Activated CD4-positive, alpha-beta memory T cell treated with anti-CD3 and anti-CD28 coated beads, Interleukin-2, amount 10 ng/mL, durations not matched to agents 7 days and 5 days (primary cell): ENCODE data around the gene TMEM147. TPM values are rescaled to one million over a fixed set of nuclear protein-coding genes. Genes with fewer than 3 reads are reported as not detected.

Source experiments
- CTCF ChIA-PET: fragments of 350-600 bp; sonication (Branson Sonifier 250); formaldehyde crosslinking; loops from one replicate; lab custom pipeline; 2021; ENCODE audit warnings: antibody characterized with exemption, inconsistent platforms; lab: Charles Lee
- POLR2A ChIA-PET: fragments of 350-600 bp; sonication (Branson Sonifier 250); formaldehyde crosslinking; loops from one replicate; lab custom pipeline; 2021; ENCODE audit warnings: antibody characterized with exemption; lab: Charles Lee
- DNase-seq: peaks from one replicate; pipeline ENCODE4 v3.0.0-alpha.2; 2020
- H3K27ac Mint-ChIP-seq: one replicate; pipeline ENCODE4 v1.8.0; 2021; ENCODE audit warnings: mild to moderate bottlenecking, mixed read lengths
- H3K27me3 Mint-ChIP-seq: one replicate; pipeline ENCODE4 v1.8.0; 2021; ENCODE audit warnings: mixed read lengths
- H3K36me3 Mint-ChIP-seq: one replicate; pipeline ENCODE4 v1.8.0; 2021; ENCODE audit warnings: low read depth, mixed read lengths
- H3K4me1 Mint-ChIP-seq: one replicate; pipeline ENCODE4 v1.8.0; 2021; ENCODE audit warnings: mixed read lengths
- H3K4me3 Mint-ChIP-seq: one replicate; pipeline ENCODE4 v1.8.0; 2021; ENCODE audit warnings: mild to moderate bottlenecking, mixed read lengths
- H3K9me3 Mint-ChIP-seq: one replicate; pipeline ENCODE4 v1.8.0; 2021; ENCODE audit warnings: mixed read lengths
- total RNA-seq, 2 experiments: library from RNA; stranded (reverse); gene quantifications; one replicate each; pipeline ENCODE4 v1.2.3, GENCODE V29; 2021

The TMEM147 gene
- total RNA-seq, 2 experiments from 2014 or later = 39.6 to 47.4 TPM

DNA sequence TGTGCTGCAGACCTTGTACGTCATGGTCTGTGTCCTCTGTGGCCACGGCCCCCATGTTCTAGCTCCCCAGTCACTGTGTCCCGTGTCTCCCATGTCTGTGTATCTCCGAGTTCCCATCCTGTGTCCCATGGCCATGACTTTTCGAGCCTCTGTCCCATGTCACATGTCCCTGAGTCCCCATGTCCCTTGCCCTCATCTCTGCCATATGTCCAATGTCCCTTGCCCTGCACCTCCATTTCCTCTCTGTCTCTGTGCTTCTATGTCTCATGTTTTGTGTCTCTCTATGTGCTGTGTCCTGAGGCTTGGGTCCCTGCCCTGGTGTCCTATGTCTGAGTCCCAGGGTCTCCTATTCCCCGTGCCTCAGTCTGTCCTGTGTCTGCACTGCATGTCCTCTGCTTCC lies 16.0 kb downstream of the TMEM147 start:
- ChIA-PET CTCF (no interaction called here), POLR2A (no interaction called here)

DNA sequence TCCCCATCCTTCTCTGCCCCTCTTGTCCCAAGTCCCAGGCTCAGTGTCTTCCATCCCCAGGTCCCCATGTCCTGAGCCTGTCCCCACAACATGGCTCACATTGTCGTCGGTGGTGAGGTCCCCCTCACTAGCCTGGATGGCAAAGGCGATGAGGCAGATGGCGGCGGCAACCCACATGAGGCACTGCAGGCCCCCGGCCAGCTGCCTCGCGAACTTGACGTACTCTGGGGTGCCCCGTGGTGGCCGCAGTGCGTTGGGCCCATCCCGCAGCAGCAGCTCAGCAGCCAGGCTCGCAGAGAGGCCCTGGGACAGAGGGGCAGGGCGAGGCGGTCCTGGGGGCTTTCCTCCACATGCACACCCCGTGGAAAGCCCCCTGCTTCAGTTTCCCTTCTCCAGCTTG lies 16.9 kb downstream of the TMEM147 start:
- POLR2A ChIA-PET = no interaction called here
- H3K27ac Mint-ChIP-seq = no peak overlapping the region
- DNase-seq = no peak
- CTCF ChIA-PET = no interaction called here
- no peaks in the 10 kb centered on the region for H3K36me3 Mint-ChIP-seq
- H3K4me1 Mint-ChIP-seq = peaks cover 5% of the 10 kb centered on the region
- no peaks in the 10 kb centered on the region for H3K9me3 Mint-ChIP-seq
- H3K27me3 Mint-ChIP-seq = peaks cover 37% of the 10 kb centered on the region
- no peak overlapping the region for H3K4me3 Mint-ChIP-seq

More for the DNA sequence above, 16.0 kb downstream of the TMEM147 start:
- DNase-seq = no peak
- Mint-ChIP-seq H3K4me1 (peaks cover 8% of the 10 kb centered on the region), H3K27ac (no peak overlapping the region), H3K4me3 (no peak overlapping the region), H3K36me3 (no peaks in the 10 kb centered on the region), H3K27me3 (peaks cover 37% of the 10 kb centered on the region), H3K9me3 (no peaks in the 10 kb centered on the region)

DNA sequence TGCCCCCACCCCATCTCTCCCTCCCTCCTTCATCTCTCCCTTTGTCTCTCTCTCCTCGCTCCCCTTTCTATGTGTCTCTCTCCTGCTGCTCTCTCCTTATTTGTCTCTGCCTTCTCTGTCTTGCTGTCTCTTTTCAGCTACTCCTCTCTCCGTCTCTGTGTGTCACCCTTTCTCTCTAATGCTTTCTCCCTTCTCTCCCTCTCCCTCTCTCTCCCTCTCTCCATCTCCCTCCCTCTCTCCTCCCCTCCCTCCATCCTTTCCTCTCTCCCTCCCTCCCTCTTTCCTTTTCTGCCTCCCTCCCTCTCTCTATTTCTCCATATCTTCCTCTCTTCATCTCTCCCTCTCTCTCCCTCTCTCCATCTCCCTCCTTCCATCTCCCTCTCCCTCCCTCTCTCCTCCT lies 17.4 kb downstream of the TMEM147 start:
- POLR2A ChIA-PET = no interaction called here
- Mint-ChIP-seq H3K36me3 (no peaks in the 10 kb centered on the region), H3K4me1 (peaks cover 5% of the 10 kb centered on the region), H3K9me3 (no peaks in the 10 kb centered on the region), H3K27ac (no peak overlapping the region), H3K27me3 (peaks cover 36% of the 10 kb centered on the region), H3K4me3 (no peak overlapping the region)
- CTCF ChIA-PET = interaction anchor here (1.0 kb wide), 1 partner anchor 14 kb away, joined by 4 read pairs; no protein-coding TSS in a partner anchor
- DNase-seq = no peak

DNA sequence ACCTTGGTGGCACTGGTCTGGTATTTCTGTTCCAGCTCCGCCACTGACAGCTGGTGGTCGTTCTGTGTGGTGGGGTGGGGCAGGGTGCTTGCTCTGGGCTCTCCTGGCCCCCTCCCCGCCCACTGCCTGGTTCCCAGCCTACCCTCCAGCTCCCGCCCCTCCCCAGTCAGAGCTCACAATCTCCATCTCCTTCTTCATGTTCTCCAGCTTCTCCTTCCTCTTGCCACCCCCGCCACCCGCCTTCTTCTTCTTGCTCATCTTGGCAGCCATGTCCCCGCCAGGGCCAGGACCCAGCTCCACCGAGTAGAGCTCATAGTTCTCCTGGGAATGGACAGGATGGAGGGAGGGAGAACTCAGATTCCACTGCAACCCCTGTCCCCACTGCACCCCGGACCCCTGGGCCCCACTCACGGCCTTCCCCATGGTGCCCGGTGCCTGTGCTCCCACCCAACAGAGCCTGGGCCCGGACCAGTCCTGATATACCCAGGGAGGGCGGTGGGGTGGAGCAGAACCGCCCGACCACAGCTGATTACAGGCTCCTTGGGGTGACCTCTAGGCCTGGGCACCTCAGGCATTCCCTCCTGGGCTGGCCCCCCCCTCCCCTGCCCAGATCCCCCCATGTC lies 17.9 kb downstream of the TMEM147 start, which contains the start of gene ATP4A:
Gene ATP4A, minus strand, starts transcription at position 452 of the 623 bp plus-strand sequence. Its CDS starts 29 bp downstream, at position 423.
- ChIA-PET POLR2A (no interaction called here), CTCF (interaction anchor here (1.0 kb wide), 1 partner anchor 14 kb away, joined by 4 read pairs; no protein-coding TSS in a partner anchor)
- peaks cover 3% of the 10 kb centered on the region for H3K4me1 Mint-ChIP-seq
- no peaks in the 10 kb centered on the region for H3K36me3 Mint-ChIP-seq
- no peak within 1 kb of the TSS for H3K4me3 Mint-ChIP-seq
- H3K9me3 Mint-ChIP-seq = no peaks in the 10 kb centered on the region
- DNase-seq = no peak
- peaks cover 35% of the 10 kb centered on the region for H3K27me3 Mint-ChIP-seq
- H3K27ac Mint-ChIP-seq = no peak within 1 kb of the TSS

DNA sequence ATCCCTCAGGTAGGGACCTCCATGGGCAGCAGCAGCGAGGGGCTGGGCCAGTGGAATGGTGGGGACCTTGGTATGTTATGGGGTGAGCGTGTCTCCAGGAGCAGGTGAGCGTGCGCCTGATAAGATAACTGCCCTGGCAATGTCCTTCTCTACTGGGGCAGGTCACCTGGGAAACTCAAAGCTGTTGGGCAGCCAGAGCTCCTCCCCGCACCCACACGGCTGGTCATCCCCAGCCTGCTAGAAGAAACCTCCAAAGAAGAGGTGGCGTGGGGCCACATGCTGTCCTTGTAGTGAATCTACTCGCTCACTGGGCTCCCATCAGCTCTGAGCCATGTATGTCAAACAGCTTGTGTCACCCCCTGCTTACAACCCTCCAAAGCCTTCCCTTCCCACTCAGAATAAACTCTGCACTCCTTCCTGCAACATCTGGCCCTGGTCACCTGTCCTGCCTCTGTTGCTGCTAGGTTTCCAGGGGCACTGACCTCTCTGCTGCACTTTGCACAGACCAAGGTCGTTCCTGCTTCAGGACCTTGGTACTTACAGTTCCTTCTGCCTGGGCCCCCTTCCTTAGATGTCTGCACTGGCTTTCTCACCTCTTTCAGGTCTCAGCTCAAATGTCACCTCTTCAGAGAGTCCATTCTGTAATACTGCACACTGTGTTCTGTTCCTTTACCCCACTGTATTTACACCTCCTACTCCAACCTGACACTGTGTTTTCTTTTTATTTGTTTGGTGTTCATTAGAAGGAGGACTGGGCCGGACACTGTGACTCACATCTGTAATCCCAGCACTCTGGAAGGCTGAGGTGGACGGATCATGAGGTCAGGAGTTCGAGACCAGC lies 19.8 kb downstream of the TMEM147 start:
- ChIA-PET CTCF (no interaction called here), POLR2A (no interaction called here)
- Mint-ChIP-seq H3K9me3 (no peaks in the 10 kb centered on the region), H3K36me3 (no peaks in the 10 kb centered on the region), H3K27me3 (peaks cover 23% of the 10 kb centered on the region), H3K4me1 (no peaks in the 10 kb centered on the region), H3K4me3 (no peak overlapping the region), H3K27ac (no peak overlapping the region)
- no peak for DNase-seq

DNA sequence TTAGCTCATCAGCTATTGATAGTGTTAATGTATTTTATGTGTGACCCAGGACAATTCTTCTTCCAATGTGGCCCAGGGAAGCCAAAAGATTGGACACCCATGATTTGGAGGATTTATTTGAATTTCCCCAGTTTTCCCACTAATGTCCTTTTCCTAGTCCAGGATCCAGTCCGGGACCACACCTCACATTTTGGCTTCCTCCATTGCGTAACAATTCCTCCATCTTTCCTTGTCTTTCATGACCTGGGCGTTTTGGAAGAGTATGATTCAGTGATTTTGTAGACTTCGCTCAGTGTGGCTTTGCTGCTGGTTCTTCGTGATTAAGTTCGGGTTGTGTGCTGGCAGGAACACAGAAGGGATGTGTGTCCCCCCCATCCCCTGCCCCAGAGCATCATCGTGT lies 21.3 kb downstream of the TMEM147 start:
- no peak for DNase-seq
- no peaks in the 10 kb centered on the region for H3K9me3 Mint-ChIP-seq
- H3K27ac Mint-ChIP-seq = no peak overlapping the region
- CTCF ChIA-PET = interaction anchor here (1.0 kb wide), 1 partner anchor 56 kb away, joined by 4 read pairs; no protein-coding TSS in a partner anchor
- H3K4me1 Mint-ChIP-seq = no peaks in the 10 kb centered on the region
- H3K36me3 Mint-ChIP-seq = no peaks in the 10 kb centered on the region
- peaks cover 20% of the 10 kb centered on the region for H3K27me3 Mint-ChIP-seq
- POLR2A ChIA-PET = no interaction called here
- no peak overlapping the region for H3K4me3 Mint-ChIP-seq

DNA sequence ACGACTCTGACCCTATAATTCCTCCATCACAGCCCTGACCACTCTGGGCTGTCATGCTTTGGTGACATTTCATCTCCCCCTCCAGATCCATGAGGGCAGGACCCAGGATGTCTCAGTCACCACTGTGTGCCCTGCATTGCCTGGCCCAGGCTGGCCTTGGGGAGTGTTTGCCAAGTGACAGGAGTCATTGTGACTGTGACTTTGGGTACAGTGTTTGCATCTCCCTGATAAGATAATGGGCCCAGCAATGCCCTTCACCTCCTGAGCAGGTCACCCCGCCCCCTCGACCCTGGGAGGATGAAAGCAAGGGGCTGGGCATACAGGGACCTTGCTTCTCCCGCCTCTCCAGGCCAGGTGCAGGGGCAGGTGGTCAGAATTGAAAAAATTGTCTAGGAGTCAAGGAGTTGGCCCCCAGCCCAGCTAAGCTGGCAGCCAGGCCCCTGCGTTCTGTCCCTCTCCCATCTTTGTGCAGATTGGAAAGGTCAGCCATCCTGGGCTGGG lies 23.9 kb downstream of the TMEM147 start:
- Mint-ChIP-seq H3K4me3 (no peak overlapping the region), H3K27me3 (peaks cover 22% of the 10 kb centered on the region), H3K9me3 (no peaks in the 10 kb centered on the region), H3K27ac (no peak overlapping the region), H3K36me3 (no peaks in the 10 kb centered on the region), H3K4me1 (no peaks in the 10 kb centered on the region)
- ChIA-PET POLR2A (no interaction called here), CTCF (no interaction called here)
- no peak for DNase-seq

DNA sequence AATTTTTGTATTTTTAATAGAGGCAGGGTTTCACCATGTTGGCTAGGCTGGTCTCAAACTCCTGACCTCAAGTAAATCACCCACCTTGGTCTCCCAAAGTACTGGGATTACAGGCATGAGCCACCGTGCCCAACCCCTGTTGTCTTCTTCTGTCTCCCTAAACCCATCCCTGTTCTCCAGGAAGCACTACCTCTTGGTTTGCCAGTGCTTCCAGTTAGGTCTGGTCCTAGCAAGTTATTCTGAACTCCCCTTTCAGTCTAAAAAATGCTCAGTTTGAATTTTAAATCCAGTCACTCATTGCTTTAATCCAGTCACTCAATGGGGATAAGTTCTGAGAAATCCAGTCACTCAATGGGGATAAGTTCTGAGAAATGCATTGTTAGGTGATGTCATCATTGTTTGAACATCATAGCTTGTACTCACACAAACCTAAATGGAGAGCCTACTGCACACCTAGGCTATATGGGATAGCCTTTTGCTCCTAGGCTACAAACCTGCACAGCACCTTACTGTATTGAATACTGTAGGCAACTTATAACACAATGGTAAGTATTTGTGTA lies 26.1 kb downstream of the TMEM147 start:
- ChIA-PET POLR2A (no interaction called here), CTCF (no interaction called here)
- peaks cover 18% of the 10 kb centered on the region for H3K9me3 Mint-ChIP-seq
- H3K27ac Mint-ChIP-seq = no peak overlapping the region
- no peaks in the 10 kb centered on the region for H3K4me1 Mint-ChIP-seq
- no peak for DNase-seq
- peaks cover 3% of the 10 kb centered on the region for H3K36me3 Mint-ChIP-seq
- peaks cover 25% of the 10 kb centered on the region for H3K27me3 Mint-ChIP-seq
- H3K4me3 Mint-ChIP-seq = no peak overlapping the region

DNA sequence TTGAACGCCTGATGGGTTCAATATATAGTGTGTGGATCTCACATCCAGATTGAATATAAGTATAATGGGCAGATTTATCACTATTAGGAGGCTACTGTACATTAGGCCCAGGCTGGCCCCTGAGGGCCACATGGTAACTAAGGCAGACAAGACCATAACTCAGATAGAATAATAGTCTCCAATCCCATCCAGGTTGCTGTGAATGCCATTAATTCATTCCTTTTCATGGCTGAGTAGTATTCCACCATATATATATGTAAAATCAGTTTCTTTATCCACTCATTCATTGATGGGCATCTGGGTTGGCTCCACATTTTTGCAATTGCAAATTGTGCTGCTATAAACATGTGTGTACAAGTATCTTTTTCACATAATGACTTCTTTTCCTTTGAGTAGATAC lies 32.5 kb downstream of the TMEM147 start:
- no peak for DNase-seq
- CTCF ChIA-PET = no interaction called here
- peaks cover 12% of the 10 kb centered on the region for H3K27me3 Mint-ChIP-seq
- peaks cover 9% of the 10 kb centered on the region for H3K36me3 Mint-ChIP-seq
- no peak overlapping the region for H3K27ac Mint-ChIP-seq
- peaks cover 33% of the 10 kb centered on the region for H3K9me3 Mint-ChIP-seq
- POLR2A ChIA-PET = no interaction called here
- H3K4me1 Mint-ChIP-seq = no peaks in the 10 kb centered on the region
- no peak overlapping the region for H3K4me3 Mint-ChIP-seq

DNA sequence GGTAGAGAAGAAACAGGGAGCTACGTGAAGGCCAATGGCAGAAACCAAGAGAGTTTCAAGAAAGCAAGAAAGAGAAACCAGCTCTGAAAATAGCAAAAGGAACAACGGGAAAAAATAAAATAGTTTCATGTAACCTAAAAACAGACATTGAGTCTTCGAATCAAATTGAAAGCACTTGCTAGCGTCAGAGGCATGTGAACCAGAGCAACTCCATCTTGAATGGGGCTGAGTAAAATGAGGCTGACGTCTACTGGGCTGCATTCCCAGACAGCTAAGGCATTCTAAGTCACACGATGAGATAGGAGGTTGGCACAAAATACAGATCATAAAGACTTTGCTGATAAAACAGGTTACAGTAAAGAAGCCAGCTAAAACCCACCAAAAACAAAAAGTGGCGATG lies 33.3 kb downstream of the TMEM147 start:
- no peak for DNase-seq
- CTCF ChIA-PET = interaction anchor here (0.9 kb wide), 1 partner anchor 30 kb away, joined by 4 read pairs; no protein-coding TSS in a partner anchor
- POLR2A ChIA-PET = no interaction called here
- Mint-ChIP-seq H3K27me3 (peaks cover 12% of the 10 kb centered on the region), H3K9me3 (peaks cover 33% of the 10 kb centered on the region), H3K4me1 (no peaks in the 10 kb centered on the region), H3K36me3 (peaks cover 9% of the 10 kb centered on the region), H3K4me3 (no peak overlapping the region), H3K27ac (no peak overlapping the region)

DNA sequence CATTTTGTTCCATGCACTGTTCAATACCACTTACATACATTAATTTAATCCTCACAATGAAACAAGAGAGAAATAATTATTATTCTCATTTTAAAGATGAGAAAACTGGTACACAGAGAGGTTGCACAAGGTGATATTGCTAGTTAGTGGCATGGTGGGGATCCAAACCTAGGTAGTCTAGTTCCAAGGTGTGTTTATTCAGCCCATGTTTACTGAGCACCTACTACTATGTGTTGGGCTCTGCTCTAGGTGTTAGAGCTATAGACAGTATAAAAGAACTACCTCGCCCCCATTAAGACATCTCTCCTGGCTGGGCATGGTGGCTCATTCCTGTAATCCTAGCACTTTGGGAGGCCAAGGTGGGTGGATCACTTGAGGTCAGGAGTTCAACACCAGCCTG lies 37.3 kb downstream of the TMEM147 start:
- DNase-seq = no peak
- H3K9me3 Mint-ChIP-seq = peaks cover 5% of the 10 kb centered on the region
- H3K4me3 Mint-ChIP-seq = no peak overlapping the region
- CTCF ChIA-PET = no interaction called here
- H3K4me1 Mint-ChIP-seq = no peaks in the 10 kb centered on the region
- no peak overlapping the region for H3K27ac Mint-ChIP-seq
- POLR2A ChIA-PET = interaction anchor here (0.7 kb wide), 1 partner anchor 644 kb away, joined by 3 read pairs; no protein-coding TSS in a partner anchor
- peaks cover 22% of the 10 kb centered on the region for H3K27me3 Mint-ChIP-seq
- no peaks in the 10 kb centered on the region for H3K36me3 Mint-ChIP-seq

DNA sequence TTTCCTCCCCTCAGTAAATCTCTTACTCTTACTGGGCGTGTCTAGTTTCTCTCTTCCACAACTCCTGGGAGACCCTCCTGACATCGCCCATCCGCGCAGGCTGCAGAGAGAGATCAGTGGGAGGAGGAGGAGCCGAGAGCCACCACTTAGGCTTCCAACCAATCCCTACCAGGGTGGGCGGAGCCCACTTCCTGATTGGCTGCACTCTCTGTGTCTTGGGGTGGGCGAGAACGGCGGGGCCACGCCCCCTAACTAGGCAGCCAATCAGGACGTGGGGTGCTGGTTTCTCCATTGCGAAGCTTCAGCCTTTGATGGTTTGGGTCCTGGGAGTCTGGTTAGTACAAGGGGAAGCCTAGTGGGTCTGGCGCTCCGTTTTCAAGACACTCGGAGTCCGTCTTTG lies 40.4 kb downstream of the TMEM147 start, which contains the start of gene PMIS2:
Gene PMIS2, plus strand, starts transcription at position 326 of the 400 bp plus-strand sequence. CDS start 87 bp downstream, outside the sequence.
- H3K36me3 Mint-ChIP-seq = no peaks in the 10 kb centered on the region
- DNase-seq = no peak
- CTCF ChIA-PET = no interaction called here
- no peaks in the 10 kb centered on the region for H3K4me1 Mint-ChIP-seq
- no peak within 1 kb of the TSS for H3K4me3 Mint-ChIP-seq
- peaks cover 20% of the 10 kb centered on the region for H3K27me3 Mint-ChIP-seq
- no peaks in the 10 kb centered on the region for H3K9me3 Mint-ChIP-seq
- H3K27ac Mint-ChIP-seq = no peak within 1 kb of the TSS
- POLR2A ChIA-PET = no interaction called here

DNA sequence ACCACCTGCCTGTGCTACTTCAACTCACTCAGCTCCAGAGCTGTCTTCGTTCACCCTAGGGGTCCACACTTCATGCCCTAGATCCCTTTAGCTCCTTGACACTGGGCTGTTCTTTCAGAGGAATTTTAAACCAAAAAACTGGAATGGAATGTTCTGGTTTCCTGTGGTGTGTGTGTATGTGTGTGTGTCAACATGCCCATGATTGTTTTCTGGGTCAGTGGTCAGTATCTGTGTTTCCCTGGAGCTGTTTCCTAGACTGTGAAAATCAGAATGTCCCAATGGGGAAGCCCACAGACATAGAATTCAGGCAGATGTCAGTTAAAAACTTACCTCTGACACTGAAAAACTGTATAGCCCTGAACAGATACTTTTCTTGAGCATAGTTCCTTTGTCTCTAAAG lies 41.9 kb downstream of the TMEM147 start:
- Mint-ChIP-seq H3K9me3 (no peaks in the 10 kb centered on the region), H3K4me3 (no peak overlapping the region), H3K27me3 (peaks cover 20% of the 10 kb centered on the region), H3K36me3 (no peaks in the 10 kb centered on the region), H3K27ac (no peak overlapping the region), H3K4me1 (no peaks in the 10 kb centered on the region)
- POLR2A ChIA-PET = no interaction called here
- no peak for DNase-seq
- CTCF ChIA-PET = no interaction called here
